ENCODE results near the gene MCRIP1.

Gene MCRIP1

DNA sequence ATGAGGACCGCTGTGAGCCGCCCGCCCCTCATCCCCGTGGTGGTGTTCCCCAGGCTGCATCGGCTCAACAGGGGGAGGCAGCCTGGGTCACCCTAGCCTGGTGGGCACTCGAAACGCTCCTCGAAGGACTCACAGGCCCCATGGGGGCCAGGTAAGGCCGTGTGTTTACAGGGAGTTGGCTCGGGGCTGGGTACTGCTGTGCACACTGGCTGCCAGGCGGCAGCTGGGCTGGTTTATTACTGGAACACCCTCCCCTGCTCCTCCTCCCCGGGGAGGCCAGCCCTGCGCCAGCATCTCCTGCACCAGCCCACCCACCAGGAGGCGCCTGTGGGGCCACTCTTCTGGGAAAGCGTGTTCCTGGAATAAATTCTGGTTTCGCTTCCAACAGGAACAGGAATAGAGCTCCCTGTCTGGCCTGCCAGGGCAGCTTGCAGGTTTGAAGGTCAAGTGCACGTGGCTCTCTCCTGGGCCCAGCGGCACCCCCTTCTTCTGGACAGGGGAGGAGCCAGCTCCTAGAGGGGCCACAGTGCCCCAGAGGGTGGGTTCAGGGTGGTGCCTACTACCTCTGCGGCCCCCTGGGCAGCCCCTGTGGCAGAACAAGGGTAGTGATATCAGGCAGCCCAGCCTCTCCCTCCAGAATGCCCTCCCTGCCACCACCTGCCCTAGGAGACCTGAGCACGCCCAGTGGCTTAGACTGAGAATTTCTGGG is 11.3 kb downstream of the MCRIP1 start:
- Mint-ChIP-seq H3K4me1 (ENCODE audit: low read depth) (no peaks in the 10 kb centered on the region), H3K36me3 (ENCODE audit: low read depth) (no peaks in the 10 kb centered on the region), H3K27ac (no peak overlapping the region), H3K9me3 (no peaks in the 10 kb centered on the region), H3K4me3 (no peak overlapping the region), H3K27me3 (peaks cover 4% of the 10 kb centered on the region)

- Mint-ChIP-seq H3K4me1 (ENCODE audit: low read depth) (no peaks in the 10 kb centered on the region), H3K9me3 (no peaks in the 10 kb centered on the region), H3K36me3 (ENCODE audit: low read depth) (no peaks in the 10 kb centered on the region), H3K27ac (no peak overlapping the region), H3K4me3 (no peak overlapping the region), H3K27me3 (peaks cover 5% of the 10 kb centered on the region)
Measured at GRCh38 chr17:81821147-81821546, 11.9 kb downstream of the MCRIP1 start.

DNA sequence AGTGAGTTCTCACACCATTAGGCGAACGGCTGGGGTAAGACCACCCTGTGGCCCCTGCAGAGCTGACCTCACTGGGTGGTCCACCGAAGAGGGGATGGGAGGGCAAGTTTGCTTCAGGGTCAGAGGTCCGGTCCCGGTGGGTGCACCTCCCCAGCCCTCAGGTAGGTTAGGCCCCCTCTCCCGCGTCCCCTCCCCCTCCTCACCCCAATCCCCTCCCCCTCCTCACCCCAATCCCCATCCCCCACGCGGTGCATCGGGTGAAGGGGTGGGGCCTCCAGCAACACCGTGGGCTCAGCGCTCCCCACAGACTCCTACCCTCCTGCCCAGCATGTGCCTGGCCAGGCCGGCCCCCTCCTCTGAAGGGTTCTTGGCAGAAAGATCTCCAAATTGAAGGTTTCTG is 13.4 kb downstream of the MCRIP1 start:
- no peak overlapping the region for H3K4me3 Mint-ChIP-seq
- no peak overlapping the region for H3K27ac Mint-ChIP-seq
- H3K9me3 Mint-ChIP-seq = no peaks in the 10 kb centered on the region
- H3K4me1 Mint-ChIP-seq (ENCODE audit: low read depth) = no peaks in the 10 kb centered on the region
- peaks cover 7% of the 10 kb centered on the region for H3K27me3 Mint-ChIP-seq
- H3K36me3 Mint-ChIP-seq (ENCODE audit: low read depth) = no peaks in the 10 kb centered on the region

- Mint-ChIP-seq H3K9me3 (no peaks in the 10 kb centered on the region), H3K4me3 (no peak overlapping the region), H3K27me3 (peaks cover 7% of the 10 kb centered on the region), H3K4me1 (ENCODE audit: low read depth) (no peaks in the 10 kb centered on the region), H3K27ac (no peak overlapping the region), H3K36me3 (ENCODE audit: low read depth) (no peaks in the 10 kb centered on the region)
Measured at GRCh38 chr17:81817758-81818147, 15.3 kb downstream of the MCRIP1 start.

DNA sequence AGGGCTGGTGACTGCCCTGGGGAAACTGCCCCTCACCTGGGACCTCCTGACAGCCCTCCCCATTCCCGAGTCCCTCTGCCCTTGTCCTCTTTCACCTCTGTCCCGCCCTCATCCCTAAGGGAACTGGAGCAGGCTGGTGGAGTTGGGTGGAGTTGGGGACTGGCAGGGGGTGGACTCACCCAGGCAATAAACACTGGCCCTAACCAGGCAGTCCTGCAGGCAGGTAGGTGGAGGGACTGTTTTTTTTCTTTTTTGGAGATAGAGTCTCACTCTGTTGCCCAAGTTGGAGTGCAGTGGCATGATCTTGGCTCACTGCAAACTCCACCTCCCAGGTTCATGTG is 17.5 kb downstream of the MCRIP1 start:
- Mint-ChIP-seq H3K36me3 (ENCODE audit: low read depth) (no peaks in the 10 kb centered on the region), H3K4me3 (no peak overlapping the region), H3K27ac (no peak overlapping the region)

GRCh38 chr17:81814748-81815645 is 18.1 kb downstream of the MCRIP1 start:
- no peaks in the 10 kb centered on the region for H3K36me3 Mint-ChIP-seq (ENCODE audit: low read depth)

More for the DNA sequence above, 17.5 kb downstream of the MCRIP1 start:
- H3K4me1 Mint-ChIP-seq (ENCODE audit: low read depth) = no peaks in the 10 kb centered on the region
- no peaks in the 10 kb centered on the region for H3K9me3 Mint-ChIP-seq
- H3K27me3 Mint-ChIP-seq = peaks cover 7% of the 10 kb centered on the region

DNA sequence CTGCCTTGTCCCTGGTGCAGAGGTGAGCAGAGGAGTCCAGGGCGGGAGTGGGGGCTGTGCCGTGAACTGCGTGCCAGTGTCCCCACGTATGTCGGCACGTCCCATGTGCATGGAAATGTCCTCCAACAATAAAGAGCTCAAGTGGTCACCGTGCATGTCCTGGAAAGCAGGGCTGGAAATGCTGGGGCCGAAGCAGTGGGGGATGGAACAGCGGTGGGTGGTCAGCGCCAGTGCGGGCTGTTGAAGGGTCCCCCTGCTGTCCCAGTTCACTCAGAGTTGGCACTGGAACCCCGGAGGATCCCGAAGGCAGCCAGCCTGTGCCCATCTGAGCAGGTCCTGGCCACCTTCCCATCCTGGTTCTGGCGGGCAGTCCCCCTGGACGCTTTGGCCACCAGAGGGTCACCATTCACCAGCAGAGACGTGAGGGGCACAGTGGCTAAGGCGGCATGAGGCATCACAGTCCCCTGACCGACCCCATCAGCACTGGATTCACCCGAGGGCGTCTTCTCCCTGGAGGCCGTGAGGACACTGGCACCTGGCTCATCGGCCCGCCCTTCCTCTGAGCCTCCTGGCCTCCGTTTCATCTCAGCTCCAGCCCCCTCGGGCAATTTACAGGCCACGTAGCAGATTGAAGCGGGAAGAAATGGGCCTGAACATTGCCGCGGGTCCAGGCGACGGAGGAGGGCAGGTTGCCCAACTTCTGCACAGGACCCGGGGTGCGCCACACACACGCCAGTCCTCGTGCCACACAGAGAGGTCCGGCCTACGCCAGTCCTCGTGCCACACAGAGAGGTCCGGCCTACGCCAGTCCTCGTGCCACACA is 19.0 kb downstream of the MCRIP1 start:
- Mint-ChIP-seq H3K36me3 (ENCODE audit: low read depth) (no peaks in the 10 kb centered on the region), H3K9me3 (no peaks in the 10 kb centered on the region), H3K27me3 (peaks cover 15% of the 10 kb centered on the region), H3K27ac (no peak overlapping the region), H3K4me1 (ENCODE audit: low read depth) (no peaks in the 10 kb centered on the region), H3K4me3 (no peak overlapping the region)

More at GRCh38 chr17:81814748-81815645, 18.1 kb downstream of the MCRIP1 start:
- H3K27ac Mint-ChIP-seq = no peak overlapping the region
- H3K4me3 Mint-ChIP-seq = no peak overlapping the region
- H3K4me1 Mint-ChIP-seq (ENCODE audit: low read depth) = no peaks in the 10 kb centered on the region
- no peaks in the 10 kb centered on the region for H3K9me3 Mint-ChIP-seq
- H3K27me3 Mint-ChIP-seq = peaks cover 7% of the 10 kb centered on the region

- Mint-ChIP-seq H3K36me3 (ENCODE audit: low read depth) (no peaks in the 10 kb centered on the region), H3K9me3 (no peaks in the 10 kb centered on the region), H3K27ac (no peak overlapping the region), H3K4me3 (no peak overlapping the region), H3K4me1 (ENCODE audit: low read depth) (no peaks in the 10 kb centered on the region), H3K27me3 (peaks cover 17% of the 10 kb centered on the region)
Measured at GRCh38 chr17:81813371-81813684, 19.8 kb downstream of the MCRIP1 start.

GRCh38 chr17:81812571-81813370 is 20.3 kb downstream of the MCRIP1 start:
- H3K27me3 Mint-ChIP-seq = peaks cover 17% of the 10 kb centered on the region
- H3K4me1 Mint-ChIP-seq (ENCODE audit: low read depth) = no peaks in the 10 kb centered on the region
- H3K36me3 Mint-ChIP-seq (ENCODE audit: low read depth) = no peaks in the 10 kb centered on the region
- no peak overlapping the region for H3K27ac Mint-ChIP-seq
- no peak overlapping the region for H3K4me3 Mint-ChIP-seq
- H3K9me3 Mint-ChIP-seq = no peaks in the 10 kb centered on the region

- Mint-ChIP-seq H3K4me1 (ENCODE audit: low read depth) (no peaks in the 10 kb centered on the region), H3K36me3 (ENCODE audit: low read depth) (no peaks in the 10 kb centered on the region), H3K27me3 (peaks cover 13% of the 10 kb centered on the region), H3K27ac (no peak overlapping the region), H3K9me3 (no peaks in the 10 kb centered on the region), H3K4me3 (no peak overlapping the region)
Measured at GRCh38 chr17:81811705-81812570, 21.2 kb downstream of the MCRIP1 start.

GRCh38 chr17:81810892-81811704 is 22.0 kb downstream of the MCRIP1 start:
- Mint-ChIP-seq H3K4me1 (ENCODE audit: low read depth) (no peaks in the 10 kb centered on the region), H3K9me3 (no peaks in the 10 kb centered on the region), H3K27me3 (peaks cover 11% of the 10 kb centered on the region), H3K4me3 (no peak overlapping the region), H3K36me3 (ENCODE audit: low read depth) (no peaks in the 10 kb centered on the region), H3K27ac (no peak overlapping the region)

- Mint-ChIP-seq H3K4me1 (ENCODE audit: low read depth) (no peaks in the 10 kb centered on the region), H3K27me3 (peaks cover 10% of the 10 kb centered on the region), H3K36me3 (ENCODE audit: low read depth) (no peaks in the 10 kb centered on the region), H3K27ac (no peak overlapping the region), H3K4me3 (no peak overlapping the region), H3K9me3 (no peaks in the 10 kb centered on the region)
Measured at GRCh38 chr17:81810476-81810875, 22.6 kb downstream of the MCRIP1 start.

DNA sequence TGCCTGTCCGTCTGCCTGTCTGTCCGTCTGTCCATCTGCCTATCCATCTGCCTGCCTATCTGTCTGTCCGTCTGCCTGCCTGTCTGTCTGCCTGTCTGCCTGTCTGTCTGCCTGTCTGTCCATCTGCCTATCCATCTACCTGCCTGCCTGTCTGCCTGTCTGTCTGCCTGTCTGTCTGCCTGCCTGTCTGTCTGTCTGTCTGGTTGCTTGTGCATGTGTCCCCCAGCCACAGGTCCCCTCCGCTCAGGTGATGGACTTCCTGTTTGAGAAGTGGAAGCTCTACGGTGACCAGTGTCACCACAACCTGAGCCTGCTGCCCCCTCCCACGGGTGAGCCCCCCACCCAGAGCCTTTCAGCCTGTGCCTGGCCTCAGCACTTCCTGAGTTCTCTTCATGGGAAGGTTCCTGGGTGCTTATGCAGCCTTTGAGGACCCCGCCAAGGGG is 23.5 kb downstream of the MCRIP1 start:
- H3K27ac Mint-ChIP-seq = no peak overlapping the region
- H3K36me3 Mint-ChIP-seq (ENCODE audit: low read depth) = no peaks in the 10 kb centered on the region
- H3K9me3 Mint-ChIP-seq = no peaks in the 10 kb centered on the region
- H3K4me1 Mint-ChIP-seq (ENCODE audit: low read depth) = no peaks in the 10 kb centered on the region
- no peak overlapping the region for H3K4me3 Mint-ChIP-seq
- peaks cover 14% of the 10 kb centered on the region for H3K27me3 Mint-ChIP-seq

All from stimulated activated naive CD8-positive, alpha-beta T cell treated with anti-CD3 and anti-CD28 coated beads, Interleukin-15, Interleukin-2, amounts not matched to agents 100 ng/mL and 50 ng/mL, for 24 hours (primary cell).